ENCODE data around the gene MMS19. TPM values are rescaled to one million over a fixed set of nuclear protein-coding genes. Genes with fewer than 3 reads are reported as not detected.
"Not testable (repeated sequence)": the region's sequence is repeated elsewhere in the genome, so short reads cannot be mapped to it uniquely, and the experiment has no call there.

Gene MMS19
- total RNA-seq, 2 donors from 2014 or later = 38.9 to 42.3 TPM

DNA sequence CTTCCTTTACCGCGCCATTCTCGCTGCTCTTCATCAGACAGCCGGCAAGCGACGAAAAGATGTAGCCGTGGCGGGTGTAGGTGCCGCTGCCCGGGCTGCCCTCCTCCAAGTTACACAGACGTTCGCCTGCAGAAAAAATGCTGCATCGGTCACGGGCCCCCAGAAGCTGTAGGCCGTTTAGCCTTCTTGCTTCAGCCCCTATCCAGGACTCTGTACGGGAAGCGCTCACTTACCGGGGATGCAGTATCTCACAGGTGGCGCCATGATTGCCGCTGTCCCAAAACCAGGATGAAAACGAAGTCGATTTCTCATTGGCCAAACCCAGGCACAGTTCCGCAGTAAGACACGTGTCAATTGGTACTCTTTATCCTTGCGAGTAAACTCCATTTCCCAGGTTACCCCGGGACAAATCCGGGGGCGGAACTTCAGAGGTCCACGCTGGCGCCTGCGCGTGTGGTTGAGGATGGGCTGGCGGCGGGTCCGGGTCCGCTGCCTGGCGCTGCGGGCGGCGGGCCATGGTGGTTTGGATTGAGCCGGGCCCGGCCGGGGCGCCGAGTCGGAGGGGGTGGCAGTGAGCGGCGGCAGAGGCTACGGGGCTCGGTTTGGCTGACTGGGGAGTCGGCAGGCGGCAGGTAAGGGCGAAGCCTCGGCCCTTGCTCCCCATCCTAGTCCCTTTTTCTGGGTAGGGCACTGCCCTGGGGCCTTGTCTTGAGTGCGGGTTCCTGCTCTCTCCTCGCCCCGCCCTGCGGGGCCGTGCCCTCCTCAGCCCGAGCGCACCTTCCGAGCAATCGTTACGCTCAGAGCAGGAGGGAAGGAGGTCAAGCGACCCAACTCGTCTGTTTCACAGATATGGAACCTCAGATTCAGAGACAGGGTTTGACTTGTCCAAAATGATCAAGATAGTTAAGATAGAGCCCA lies 52.2 kb downstream of the MMS19 start, which contains the start of the genes EXOSC1 and ZDHHC16:
EXOSC1 (minus strand) TSS at position 285 of the 918 bp plus-strand sequence; CDS start at position 264, 21 bp downstream.
ZDHHC16 (plus strand) TSS at position 454 of the 918 bp plus-strand sequence. CDS start 5,501 bp downstream, outside the sequence.
- ATAC-seq = peak; percentile 98
- intact Hi-C loops (cut with DNase I, micrococcal nuclease) = no loop called here
- peak; percentile 90 to 93 for DNase-seq

DNA sequence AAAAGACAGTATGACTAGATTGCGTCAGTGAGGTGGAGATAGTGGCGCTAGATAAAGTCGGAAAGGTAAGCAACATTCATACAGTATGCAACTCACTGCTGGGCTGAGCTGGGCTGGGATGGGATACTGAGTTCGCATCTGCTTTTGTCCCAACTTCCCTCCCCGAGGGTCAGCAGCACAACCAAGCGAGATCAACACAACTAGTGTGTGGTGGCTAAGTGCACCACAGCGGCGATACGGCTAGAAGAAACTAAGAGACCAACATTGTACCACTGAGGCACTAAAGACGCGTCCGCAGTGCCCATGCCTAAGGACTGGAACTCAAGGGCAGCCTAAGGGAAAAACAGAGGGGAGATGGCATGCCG lies 52.9 kb downstream of the MMS19 start:
- ATAC-seq (peak; percentile 1), DNase-seq (no peak)
- intact Hi-C loops (cut with DNase I, micrococcal nuclease) = no loop called here

- intact Hi-C loops (cut with DNase I, micrococcal nuclease) = no loop called here
- ATAC-seq (no peak), DNase-seq (no peak)
Observed at GRCh38 chr10:97444212-97444611, 54.0 kb downstream of the MMS19 start.

- DNase-seq = no peak
- intact Hi-C loops (cut with DNase I, micrococcal nuclease) = no loop called here
- ATAC-seq = no peak
Observed at GRCh38 chr10:97442277-97442676, 55.9 kb downstream of the MMS19 start.

DNA sequence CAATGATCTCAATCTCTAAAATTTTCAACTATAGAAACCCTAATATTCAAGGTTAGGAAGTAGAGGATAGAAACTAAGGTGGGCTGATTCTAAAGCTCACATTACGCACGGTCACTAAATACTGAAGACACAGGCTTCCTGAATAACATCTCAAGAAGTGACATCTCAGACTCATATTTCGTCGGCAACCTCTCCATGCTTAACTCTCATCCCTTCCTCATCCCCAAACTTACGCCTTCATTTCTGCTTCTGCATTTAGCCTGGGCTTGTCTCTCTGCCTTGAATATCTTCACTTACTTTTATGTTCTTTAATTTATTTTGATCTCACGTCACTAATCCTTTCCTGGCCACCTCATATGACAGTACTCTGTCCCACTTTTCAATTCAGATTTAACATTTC lies 63.0 kb downstream of the MMS19 start:
- intact Hi-C loops (cut with DNase I, micrococcal nuclease) = no loop called here
- ATAC-seq = no peak
- no peak for DNase-seq

GRCh38 chr10:97434557-97434956 lies 63.7 kb downstream of the MMS19 start:
- intact Hi-C loops (cut with DNase I, micrococcal nuclease) = no loop called here
- no peak for DNase-seq

GRCh38 chr10:97434055-97434454 lies 64.2 kb downstream of the MMS19 start:
- ATAC-seq (peak; percentile 46), DNase-seq (no peak)
- intact Hi-C loops (cut with DNase I, micrococcal nuclease) = no loop called here

More at GRCh38 chr10:97434557-97434956, 63.7 kb downstream of the MMS19 start:
- peak; percentile 4 for ATAC-seq

GRCh38 chr10:97428572-97428981 lies 69.6 kb downstream of the MMS19 start:
- intact Hi-C loops (cut with DNase I, micrococcal nuclease) = no loop called here
- DNase-seq (no peak), ATAC-seq (no peak)

DNA sequence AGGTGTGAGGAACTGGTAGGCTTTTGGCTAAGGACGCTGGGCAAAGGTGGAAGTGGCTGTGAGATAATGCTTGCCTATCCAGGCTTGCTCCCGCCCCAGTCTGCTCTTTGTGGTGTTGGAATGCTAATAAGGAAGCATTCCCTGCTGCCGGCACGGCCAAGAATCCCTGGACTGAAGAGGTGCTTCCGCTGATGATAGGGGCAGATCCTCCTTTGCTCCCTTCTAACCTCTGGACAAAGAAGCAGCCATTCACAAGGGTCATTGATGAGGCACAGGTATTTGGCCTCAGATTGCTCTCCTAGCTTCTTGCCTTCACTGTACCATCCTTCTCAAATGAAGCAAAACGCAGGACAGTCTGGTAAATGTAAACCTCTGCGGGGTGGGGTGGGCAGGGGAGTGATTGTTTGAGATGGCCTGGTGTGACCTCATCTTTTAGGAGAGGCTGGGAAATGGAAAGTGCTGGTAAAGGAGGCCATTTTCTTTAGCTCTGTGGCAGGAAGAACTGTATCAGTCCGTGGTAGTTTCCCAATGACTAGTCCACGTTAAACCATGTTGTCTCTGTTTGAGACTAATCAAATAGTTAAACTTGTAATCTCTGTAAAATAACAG lies 70.5 kb downstream of the MMS19 start:
- DNase-seq (peak; percentile 81 to 88), ATAC-seq (peak; percentile 71)
- intact Hi-C loops (cut with DNase I, micrococcal nuclease) = no loop called here

- ATAC-seq (peak; percentile 15), DNase-seq (peak in 1 of 2 donors; percentile 25)
- intact Hi-C loops (cut with DNase I, micrococcal nuclease) = no loop called here
Observed at GRCh38 chr10:97426776-97427570, 71.2 kb downstream of the MMS19 start.

- ATAC-seq = peak; percentile 84
- peak; percentile 91 to 92 for DNase-seq
- intact Hi-C loops (cut with DNase I, micrococcal nuclease) = no loop called here
Observed at GRCh38 chr10:97425964-97426775, 72.1 kb downstream of the MMS19 start, which contains the start of gene PGAM1. Gene PGAM1 (plus strand): TSS chr10:97426191. CDS start chr10:97426308, 117 bp downstream.

DNA sequence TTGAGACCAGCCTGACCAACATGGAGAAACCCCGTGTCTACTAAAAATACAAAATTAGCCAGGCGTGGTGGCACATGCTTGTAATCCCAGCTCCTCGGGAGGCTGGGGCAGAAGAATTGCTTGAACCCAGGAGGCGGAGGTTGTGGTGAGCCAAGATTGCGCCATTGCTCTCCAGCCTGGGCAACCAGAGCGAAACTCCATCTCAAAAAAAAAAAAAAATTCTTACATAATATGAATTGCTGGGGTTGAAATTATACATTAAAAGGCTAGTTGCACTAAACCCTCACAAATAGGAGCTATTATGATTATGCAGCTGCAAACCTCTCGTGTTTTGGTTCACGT lies 74.5 kb downstream of the MMS19 start:
- DNase-seq; intact Hi-C loops (cut with DNase I, micrococcal nuclease); ATAC-seq: not testable (repeated sequence)

GRCh38 chr10:97416565-97416964 lies 81.7 kb downstream of the MMS19 start:
- intact Hi-C loops (cut with DNase I, micrococcal nuclease) = no loop called here
- no peak for ATAC-seq

DNA sequence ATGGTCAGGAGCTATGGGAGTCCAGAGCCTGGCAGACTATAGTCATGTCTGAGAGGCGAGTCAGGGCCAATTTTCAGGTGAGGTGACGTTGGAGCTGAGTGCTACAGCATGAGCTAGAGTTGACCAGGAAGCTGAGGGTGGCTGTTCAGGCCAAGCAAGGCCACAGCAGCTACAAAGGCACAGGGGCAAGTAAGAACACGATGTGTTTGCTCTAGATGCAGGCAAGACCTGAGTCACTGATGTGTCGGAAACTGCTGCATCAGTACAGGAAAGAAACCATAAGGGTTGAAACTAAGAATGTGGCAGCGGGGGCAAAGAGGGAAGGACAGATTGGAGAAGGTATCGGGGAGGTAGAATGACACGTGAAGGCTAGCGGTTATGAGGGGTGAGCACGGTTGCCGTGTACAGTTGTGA lies 85.3 kb downstream of the MMS19 start:
- ATAC-seq = no peak
- no peak for DNase-seq
- intact Hi-C loops (cut with DNase I, micrococcal nuclease) = no loop called here

More at GRCh38 chr10:97416565-97416964, 81.7 kb downstream of the MMS19 start:
- no peak for DNase-seq

DNA sequence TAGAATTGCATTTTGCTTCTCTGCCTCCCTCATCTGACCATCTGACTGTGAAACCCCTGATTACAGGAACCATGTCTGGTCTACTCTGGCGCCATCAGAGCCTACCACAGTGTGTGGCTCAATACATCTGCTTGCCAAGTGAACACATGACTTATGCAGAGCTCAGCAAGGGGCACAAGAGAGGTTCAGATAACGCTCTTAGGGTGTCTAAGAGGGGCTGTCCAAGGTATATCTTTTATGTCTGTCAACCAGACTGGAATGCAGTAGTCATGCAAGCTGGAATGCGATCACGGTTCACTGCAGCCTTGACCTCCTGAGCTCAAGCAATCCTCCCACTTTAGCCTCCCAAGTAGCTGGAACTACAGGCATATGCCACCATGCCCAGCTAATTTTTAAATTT lies 86.8 kb downstream of the MMS19 start:
- intact Hi-C loops (cut with DNase I, micrococcal nuclease) = no loop called here
- DNase-seq (no peak), ATAC-seq (no peak)

- DNase-seq (peak; percentile 36 to 59), ATAC-seq (peak; percentile 74)
- intact Hi-C loops (cut with DNase I, micrococcal nuclease) = no loop called here
Observed at GRCh38 chr10:97408496-97408992, 89.7 kb downstream of the MMS19 start.
